ENCODE measurements around the gene CALHM1.
A peak's percentile ranks its signal among the peaks of the same experiment; 100 is the strongest.

CALHM1 gene

GRCh38 chr10:103481974-103482531 lies 23.4 kb upstream of the CALHM1 start:
- peak; percentile 84 for DNase-seq

DNA sequence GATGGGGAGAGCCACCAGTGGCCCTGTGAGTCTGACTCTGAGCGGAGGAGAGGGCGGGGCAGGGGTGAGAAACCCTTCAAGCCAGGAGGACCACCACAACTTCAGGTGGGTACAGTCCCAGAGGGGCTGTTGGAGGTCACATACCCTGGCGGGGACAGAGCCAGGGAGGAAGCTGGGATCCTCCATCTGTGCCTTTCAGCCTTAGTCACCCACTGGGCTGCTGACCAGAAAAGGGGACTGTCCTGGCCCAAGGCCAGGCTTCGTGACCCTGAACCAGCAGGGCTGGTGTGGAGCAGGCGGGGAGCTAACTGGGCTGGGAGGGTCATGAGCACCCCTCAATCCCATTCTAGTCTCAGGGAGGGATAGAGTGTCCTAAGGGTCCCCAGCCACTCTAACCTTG lies 21.8 kb upstream of the CALHM1 start:
- no peak for DNase-seq

GRCh38 chr10:103479135-103479534 lies 20.4 kb upstream of the CALHM1 start, which contains the start of gene CALHM3:
TSS of gene CALHM3 (minus strand) at chr10:103479240. CDS start at chr10:103479032, 208 bp downstream.
- DNase-seq = peak; percentile 47

DNA sequence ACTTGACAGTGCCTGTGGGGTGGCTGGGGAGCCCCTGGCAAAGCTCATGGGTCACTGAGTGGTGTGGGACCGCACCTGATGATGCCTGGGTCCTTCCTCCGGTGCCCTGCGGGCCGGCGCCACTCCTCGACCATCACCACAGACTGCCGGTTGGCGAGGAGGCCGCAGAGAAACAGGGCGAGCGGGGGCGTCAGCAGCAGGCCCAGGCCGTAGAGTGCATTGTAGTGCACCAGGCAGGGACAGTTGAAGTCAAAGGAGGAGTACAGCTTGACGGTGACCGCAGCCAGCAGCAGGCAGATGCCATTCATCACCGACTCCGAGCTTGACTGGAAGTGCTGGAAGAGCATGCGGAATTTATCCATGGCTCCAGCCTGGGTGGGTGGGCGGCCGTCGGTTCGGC lies 20.0 kb upstream of the CALHM1 start:
- DNase-seq = no peak

DNA sequence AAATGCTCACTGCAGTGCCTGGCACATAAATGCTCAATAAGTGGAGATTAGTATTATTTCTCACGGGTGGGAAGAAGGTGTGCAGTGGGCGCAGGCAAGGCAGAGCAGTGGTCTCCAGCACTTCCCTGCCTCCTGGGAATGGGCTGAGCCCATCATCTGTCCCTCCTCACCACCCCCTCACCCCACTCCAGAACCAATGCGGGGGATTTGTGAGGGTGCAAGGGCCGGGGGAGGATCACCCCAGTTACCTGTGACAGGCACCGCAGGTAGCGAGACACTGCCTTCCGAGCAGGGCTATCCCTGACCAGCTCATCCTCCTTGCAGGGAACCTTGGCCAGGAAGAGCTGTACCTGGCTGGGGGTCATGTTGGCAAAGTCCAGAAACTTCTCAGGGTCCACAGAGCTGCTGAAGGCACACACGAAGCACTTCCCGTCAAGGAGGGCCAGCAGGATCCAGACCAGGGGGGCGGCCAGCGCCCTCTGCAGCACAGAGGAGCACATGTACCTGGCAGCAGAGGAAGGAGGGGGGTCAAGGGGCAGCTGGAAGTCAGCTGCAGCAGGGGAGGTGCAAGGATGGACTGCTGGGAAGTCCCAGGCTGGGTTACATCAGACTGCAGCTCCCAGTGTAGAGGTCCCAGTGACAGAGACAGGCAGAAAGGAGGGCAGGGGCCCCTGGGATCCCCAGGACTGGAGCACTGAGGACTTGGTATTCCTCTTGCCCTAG lies 17.5 kb upstream of the CALHM1 start:
- peak; percentile 59 for DNase-seq

DNA sequence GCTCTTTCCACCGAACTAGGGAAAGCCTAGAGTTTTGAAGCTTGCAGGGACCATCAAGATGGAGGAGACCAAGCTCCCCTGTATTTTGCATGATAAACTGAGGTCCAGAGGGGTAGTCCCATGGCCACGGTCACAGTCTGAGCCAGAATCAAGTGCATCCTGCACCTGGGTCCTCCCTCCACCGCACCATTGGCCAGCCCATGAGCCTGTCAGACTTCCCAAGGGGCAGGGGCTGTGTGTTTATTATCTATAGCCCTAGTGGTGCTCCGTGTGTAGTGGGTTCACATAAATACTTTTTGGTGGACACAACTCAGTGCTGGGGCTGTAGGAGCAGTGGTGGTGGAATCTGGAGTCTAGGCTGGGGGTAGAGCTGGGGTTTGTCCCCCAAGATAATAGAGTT lies 16.7 kb upstream of the CALHM1 start:
- DNase-seq = no peak

GRCh38 chr10:103474077-103474476 lies 15.4 kb upstream of the CALHM1 start:
- DNase-seq = no peak

GRCh38 chr10:103473261-103473671 lies 14.6 kb upstream of the CALHM1 start:
- DNase-seq = peak; percentile 92

DNA sequence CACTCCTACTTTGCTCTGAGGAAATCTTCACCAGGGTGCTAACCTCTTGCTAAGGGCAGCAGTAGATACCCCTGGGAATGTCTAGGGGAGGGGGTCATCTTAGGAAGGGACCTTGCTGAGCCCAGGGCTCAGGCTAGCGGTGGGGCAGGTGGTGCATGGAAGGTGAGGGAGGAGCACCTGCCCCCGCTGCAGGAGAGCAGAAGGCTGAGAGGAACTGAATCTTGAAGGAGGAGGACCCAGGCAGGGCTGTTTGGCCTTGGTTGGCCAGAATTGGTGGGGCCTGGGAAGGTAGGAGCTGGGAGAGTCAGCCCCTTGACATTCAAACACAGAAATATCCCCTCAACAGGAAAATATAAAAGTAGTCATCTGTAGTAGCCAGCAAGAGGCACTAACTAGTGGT lies 13.3 kb upstream of the CALHM1 start:
- no peak for DNase-seq

- no peak for DNase-seq
Observed at GRCh38 chr10:103470761-103471653, 12.3 kb upstream of the CALHM1 start.

GRCh38 chr10:103469201-103469600 lies 10.5 kb upstream of the CALHM1 start:
- no peak for DNase-seq

DNA sequence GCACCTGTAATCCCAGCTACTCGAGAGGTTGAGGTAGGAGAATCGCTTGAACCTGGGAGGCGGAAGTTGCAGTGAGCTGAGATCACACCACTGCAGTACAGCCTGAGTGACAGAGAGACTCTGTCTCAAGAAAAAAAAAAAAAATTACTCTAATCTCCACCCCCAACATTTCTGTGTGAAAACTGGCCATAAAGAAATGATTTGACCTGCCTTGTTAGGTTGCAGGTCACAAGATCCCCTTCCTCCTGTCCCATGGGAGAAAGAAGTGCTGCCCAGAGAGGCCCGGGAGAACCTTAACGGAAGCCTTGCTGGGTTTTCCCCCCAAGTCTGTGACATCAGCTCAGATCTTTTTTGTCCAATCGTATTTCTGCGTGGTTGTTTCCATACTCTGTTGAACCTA lies 8.7 kb upstream of the CALHM1 start:
- no peak for DNase-seq

GRCh38 chr10:103466734-103467133 lies 8.0 kb upstream of the CALHM1 start:
- DNase-seq = no peak

- DNase-seq = no peak
Observed at GRCh38 chr10:103465411-103466179, 6.9 kb upstream of the CALHM1 start.

DNA sequence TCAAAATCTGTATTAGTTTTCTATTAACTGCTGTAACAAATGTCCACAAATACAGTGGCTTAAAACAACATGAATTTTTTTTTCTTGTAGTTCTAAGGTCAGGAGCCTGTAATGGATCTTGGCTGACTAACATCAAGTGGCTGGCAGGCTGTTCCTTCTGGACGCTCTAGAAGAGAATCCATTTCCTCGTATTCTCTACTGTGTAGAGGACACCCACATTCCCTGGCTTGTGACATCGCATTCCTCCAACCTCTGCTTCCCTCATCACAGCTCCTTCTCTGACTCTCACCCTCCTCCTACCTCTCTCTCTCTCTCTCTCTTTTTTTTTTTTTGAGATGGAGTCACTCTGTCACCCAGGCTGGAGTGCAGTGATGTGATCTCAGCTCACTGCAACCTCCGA lies 4.8 kb upstream of the CALHM1 start:
- no peak for DNase-seq

- DNase-seq = no peak
Observed at GRCh38 chr10:103459615-103460014, 915 bp upstream of the CALHM1 start.

- DNase-seq = no peak
Observed at GRCh38 chr10:103457896-103458583, 660 bp downstream of the CALHM1 start.

DNA sequence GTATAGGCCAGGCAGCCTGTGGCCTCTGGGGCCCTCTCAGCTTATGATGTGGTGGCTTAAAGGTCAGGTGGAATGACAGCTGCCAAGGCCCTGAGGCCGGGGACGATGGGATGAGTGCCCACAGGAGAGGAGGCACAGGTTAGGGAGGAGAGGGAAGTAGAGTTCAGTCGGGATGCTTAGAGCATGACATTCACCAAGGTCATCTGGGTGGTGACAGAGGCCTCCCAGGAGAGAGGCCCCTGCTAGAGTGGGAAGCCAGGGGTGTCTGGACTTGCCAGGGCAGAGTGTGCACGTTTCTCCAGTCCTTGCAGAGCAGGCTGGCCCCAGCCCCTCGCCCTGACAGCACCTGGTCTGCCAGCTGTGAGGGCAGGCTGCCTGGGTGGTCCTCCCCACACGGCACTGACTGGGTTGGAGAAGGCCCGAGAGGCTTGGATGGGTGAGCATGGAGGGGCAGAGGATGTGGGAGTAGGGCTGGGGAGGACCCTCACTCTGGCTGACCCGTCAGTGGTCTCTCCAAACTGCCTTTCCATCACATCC lies 1.5 kb downstream of the CALHM1 start:
- DNase-seq = no peak

DNA sequence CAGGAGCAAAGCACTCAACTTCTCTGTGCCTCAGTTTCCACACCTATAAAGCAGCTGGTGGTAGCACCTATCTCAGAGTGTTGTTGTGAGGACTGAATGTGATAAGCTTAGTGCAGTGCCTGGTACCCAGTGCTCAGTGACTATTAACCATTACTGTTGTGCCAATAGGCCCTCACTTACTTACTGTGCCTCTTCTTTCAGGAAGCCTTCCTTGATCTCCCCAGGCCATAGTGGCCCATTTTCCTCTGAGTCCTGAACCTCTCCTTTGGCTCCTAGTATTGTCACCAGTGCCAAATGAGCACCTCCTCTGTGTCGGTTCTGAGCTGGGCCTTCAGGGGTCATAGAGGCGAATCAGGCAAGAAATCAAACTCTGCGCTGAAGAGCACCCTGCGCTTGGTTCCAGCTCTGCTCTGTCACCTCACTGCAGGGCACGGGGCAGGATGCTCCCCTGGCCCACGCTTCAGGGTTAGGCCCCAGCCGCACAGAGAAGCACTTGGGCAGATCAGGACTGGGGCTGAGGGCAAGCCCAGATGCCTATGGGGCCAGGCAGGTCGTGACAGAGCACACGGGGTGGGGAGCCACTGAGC lies 2.5 kb downstream of the CALHM1 start:
- DNase-seq = no peak

DNA sequence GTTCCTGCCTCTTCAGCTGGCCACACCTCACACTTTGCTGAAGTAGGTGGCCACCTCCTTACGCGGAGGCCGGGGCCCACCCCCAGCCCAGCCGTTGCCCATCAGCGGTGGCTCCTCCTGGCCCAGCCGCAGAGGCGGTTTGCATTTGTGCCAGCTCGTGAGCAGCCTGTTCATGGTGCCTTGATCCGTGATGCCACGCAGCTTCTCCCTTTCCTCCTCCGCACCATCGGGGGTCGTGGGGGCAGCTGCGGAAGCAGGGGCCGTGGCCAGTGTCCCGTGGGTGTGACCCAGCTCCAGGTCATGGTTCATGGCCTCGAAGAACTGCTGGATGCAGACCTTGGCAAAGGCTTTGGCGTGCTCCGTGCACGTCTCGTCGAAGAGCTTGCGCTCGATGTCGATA lies 3.5 kb downstream of the CALHM1 start:
- no peak for DNase-seq

DNA sequence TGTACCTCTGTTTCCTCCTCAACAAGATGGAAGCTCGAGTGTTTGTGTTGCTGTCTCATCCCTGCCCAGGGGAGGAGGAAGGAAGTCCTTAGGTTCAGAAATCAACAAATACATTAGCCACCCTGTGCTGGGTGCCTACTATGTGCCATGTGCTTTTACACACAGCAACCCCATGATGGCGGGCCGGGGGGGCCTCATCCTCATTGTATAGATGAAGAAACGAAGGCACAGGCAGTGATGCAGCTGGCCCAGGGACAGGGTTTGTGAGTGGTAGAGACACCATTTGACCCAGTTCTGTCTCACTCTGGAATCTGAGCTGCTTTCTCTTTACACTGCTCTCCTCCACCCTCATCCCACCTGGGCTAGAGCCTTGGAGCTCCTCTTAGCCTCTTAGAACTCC lies 4.7 kb downstream of the CALHM1 start:
- peak; percentile 31 for DNase-seq

Measured in DMS53 (cell line).